ENCODE measurements around the gene EXOC6B. TPM values are rescaled to one million over a fixed set of nuclear protein-coding genes. Genes with fewer than 3 reads are reported as not detected.

The EXOC6B gene
- total and polyA plus RNA-seq, 10 of the 15 experiments (the other 5 are each of a cell fraction or from before 2014, with no cell fraction given), result 0.23 to 2.2 (median 1.2) TPM

DNA sequence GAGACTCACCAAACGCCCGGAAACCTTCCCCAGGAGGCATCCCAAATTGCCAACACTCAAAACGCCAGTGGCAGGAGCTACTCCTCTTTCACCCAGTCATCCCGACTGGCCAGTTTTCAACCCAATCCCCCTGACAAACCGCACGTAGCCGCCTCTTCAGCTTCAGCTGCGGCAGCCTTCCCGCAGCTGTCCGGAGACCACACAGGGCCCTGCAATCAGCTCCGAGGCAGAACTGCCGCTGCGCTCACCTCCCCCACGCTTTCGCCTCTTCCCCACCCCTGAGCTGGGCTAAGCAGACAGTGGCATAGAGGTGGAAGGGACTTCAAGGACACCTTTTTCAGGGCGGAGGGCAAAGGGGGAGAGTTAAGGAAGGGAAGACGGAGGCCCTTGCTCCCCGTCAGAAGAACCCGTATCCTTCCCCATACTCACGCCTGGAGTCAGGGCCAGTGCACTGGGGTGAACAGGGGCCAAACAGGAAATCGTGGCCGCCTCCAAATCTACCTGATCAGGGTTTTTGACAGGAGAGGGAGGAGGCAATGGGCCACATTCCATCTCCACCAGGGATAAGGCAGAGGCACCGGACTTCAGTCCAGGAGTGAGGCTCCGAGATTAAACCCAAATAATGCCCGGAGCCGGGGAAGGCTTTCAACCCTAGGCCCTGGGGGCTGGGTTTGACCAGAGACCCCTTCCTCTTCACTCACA lies 695.0 kb downstream of the EXOC6B start:
- no peak overlapping the region for H3K9ac ChIP-seq (ENCODE audit: control insufficient read depth, insufficient read depth, low read length)
- no peaks in the 10 kb centered on the region for H3K4me1 ChIP-seq (ENCODE audit: control insufficient read depth, insufficient read depth, low read length)
- 23% methylated on average over 26 of the region's 26 CpGs for WGBS (ENCODE audit: insufficient coverage, insufficient replicate concordance, low lambda C conversion rate, missing lambda C conversion rate)
- H3K36me3 ChIP-seq (ENCODE audit: control insufficient read depth in 2 of 2, insufficient read depth in 2 of 2, low read length in 1 of 2), result no peaks in the 10 kb centered on the region
- H4K20me1 ChIP-seq (ENCODE audit: control insufficient read depth, insufficient read depth), result no peaks in the 10 kb centered on the region
- no peak overlapping the region for H3K27ac ChIP-seq (ENCODE audit: control insufficient read depth, insufficient read depth)
- FAIRE-seq, result no peak
- no peak overlapping the region for H3K4me3 ChIP-seq
- H3K9me3 ChIP-seq (replicated peaks; ENCODE audit: control insufficient read depth, insufficient read depth, low read length), result no peaks in the 10 kb centered on the region
- in situ Hi-C loops (cut with MboI) (loop anchor here (25.0 kb wide), 1 partner anchor 844 kb away; no protein-coding TSS in a partner anchor), intact Hi-C loops (cut with micrococcal nuclease; ENCODE audit: unreplicated experiment) (no loop called here)
- ChIA-PET SMC1A (ENCODE audit: uncharacterized antibody, unreplicated experiment) (no interaction called here), RAD21 (ENCODE audit: unreplicated experiment) (no interaction called here), CTCF (no interaction called here), POLR2A (no interaction called here)
- H3K79me2 ChIP-seq (ENCODE audit: control insufficient read depth, insufficient read depth, low read length), result no peaks in the 10 kb centered on the region
- H3K27me3 ChIP-seq (replicated peaks in 1 of 2; ENCODE audit: control insufficient read depth in 2 of 2, insufficient read depth in 2 of 2, low read length in 1 of 2), result no peaks in the 10 kb centered on the region; a peak in 1 of 4 replicates
- H2AFZ ChIP-seq (ENCODE audit: control insufficient read depth, low read depth, low read length), result no peak overlapping the region
- no peak overlapping the region for H3K4me2 ChIP-seq (ENCODE audit: control insufficient read depth, insufficient read depth)
- ATAC-seq, result no peak
- no TSS peak for BruUV-seq (replicated peaks)
- no peak for TF ChIP-seq FOS (IDR thresholded peaks at IDR 0.05; ENCODE audit: borderline replicate concordance, extremely low read depth, insufficient read length)
- TF ChIP-seq MXI1 (IDR thresholded peaks at IDR 0.05; ENCODE audit: low read depth, low read length), result no peak
- TF ChIP-seq BHLHE40 (IDR thresholded peaks at IDR 0.05; ENCODE audit: borderline replicate concordance in 1 of 2, low read depth in 2 of 2, low read length in 1 of 2), result no peak
- no peak for TF ChIP-seq SIN3A (IDR thresholded peaks at IDR 0.05; ENCODE audit: low read depth, low read length)
- DNase-seq (ENCODE audit: low read depth, low spot score), result no peak

DNA sequence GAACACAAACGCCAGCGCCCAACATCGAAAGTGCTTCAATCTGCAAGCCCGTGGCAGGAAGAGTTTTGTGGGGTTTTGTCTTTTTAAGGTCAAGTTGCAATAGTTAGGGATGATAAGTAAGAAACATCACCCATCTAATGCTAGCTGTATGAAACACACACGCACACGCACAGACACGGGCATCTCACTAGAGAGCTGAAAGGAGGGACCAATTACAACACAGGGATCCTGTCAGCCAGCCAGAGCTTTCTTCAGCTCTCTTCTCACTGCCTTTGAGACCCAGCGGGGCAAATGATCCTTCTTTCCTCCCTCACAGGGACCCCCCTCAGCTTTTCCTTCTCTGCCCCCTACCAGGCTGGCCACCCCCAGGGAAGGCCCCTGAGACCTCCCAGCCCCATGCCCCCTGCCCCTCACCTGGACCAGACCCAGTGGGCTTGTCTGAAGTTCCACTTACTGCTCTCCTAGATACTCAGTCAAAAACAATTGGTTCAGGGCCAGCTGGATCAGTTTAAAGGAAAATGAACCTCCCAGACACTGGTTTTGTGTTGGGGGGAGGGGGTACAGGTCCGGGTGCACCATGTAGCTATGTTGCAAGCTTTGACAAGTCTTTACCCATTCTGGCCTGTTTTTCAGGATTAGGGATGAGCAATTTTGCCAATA lies 696.0 kb downstream of the EXOC6B start:
- H3K4me3 ChIP-seq, result no peak overlapping the region
- no peaks in the 10 kb centered on the region for H3K9me3 ChIP-seq (replicated peaks; ENCODE audit: control insufficient read depth, insufficient read depth, low read length)
- no peak overlapping the region for H3K27ac ChIP-seq (ENCODE audit: control insufficient read depth, insufficient read depth)
- RAD21 ChIA-PET (ENCODE audit: unreplicated experiment), result no interaction called here
- no peaks in the 10 kb centered on the region for H4K20me1 ChIP-seq (ENCODE audit: control insufficient read depth, insufficient read depth)
- FAIRE-seq (no peak), ATAC-seq (no peak), DNase-seq (ENCODE audit: low read depth, low spot score) (no peak)
- H3K9ac ChIP-seq (ENCODE audit: control insufficient read depth, insufficient read depth, low read length), result no peak overlapping the region
- CTCF ChIA-PET, result no interaction called here
- no peak overlapping the region for H3K4me2 ChIP-seq (ENCODE audit: control insufficient read depth, insufficient read depth)
- H3K27me3 ChIP-seq (replicated peaks in 1 of 2; ENCODE audit: control insufficient read depth in 2 of 2, insufficient read depth in 2 of 2, low read length in 1 of 2), result no peaks in the 10 kb centered on the region; a peak in 1 of 4 replicates
- H3K36me3 ChIP-seq (ENCODE audit: control insufficient read depth in 2 of 2, insufficient read depth in 2 of 2, low read length in 1 of 2), result no peaks in the 10 kb centered on the region
- BruUV-seq (replicated peaks), result no TSS peak
- no peaks in the 10 kb centered on the region for H3K79me2 ChIP-seq (ENCODE audit: control insufficient read depth, insufficient read depth, low read length)
- H3K4me1 ChIP-seq (ENCODE audit: control insufficient read depth, insufficient read depth, low read length), result no peaks in the 10 kb centered on the region
- intact Hi-C loops (cut with micrococcal nuclease; ENCODE audit: unreplicated experiment) (no loop called here), in situ Hi-C loops (cut with MboI) (loop anchor here (25.0 kb wide), 1 partner anchor 843 kb away; no protein-coding TSS in a partner anchor)
- no peak overlapping the region for H2AFZ ChIP-seq (ENCODE audit: control insufficient read depth, low read depth, low read length)
- 68% methylated on average over 8 of the region's 9 CpGs for WGBS (ENCODE audit: insufficient coverage, insufficient replicate concordance, low lambda C conversion rate, missing lambda C conversion rate)
- SMC1A ChIA-PET (ENCODE audit: uncharacterized antibody, unreplicated experiment), result no interaction called here
- POLR2A ChIA-PET, result no interaction called here
- no peak for TF ChIP-seq SMARCA5 (IDR thresholded peaks at IDR 0.05)
- TF ChIP-seq ZNF217 (IDR thresholded peaks at IDR 0.05), result no peak
- no peak for TF ChIP-seq ZBTB33 (IDR thresholded peaks at IDR 0.05)
- no peak for TF ChIP-seq RFX5 (IDR thresholded peaks at IDR 0.05; ENCODE audit: low read depth, low read length)
- no peak for TF ChIP-seq POLR2AphosphoS5 (IDR thresholded peaks at IDR 0.05; ENCODE audit: low read length)
- TF ChIP-seq JUND (IDR thresholded peaks at IDR 0.05; ENCODE audit: low read depth, low read length), result no peak
- TF ChIP-seq CTCF (IDR thresholded peaks at IDR 0.05 in 2 of 3, conservative IDR thresholded peaks at IDR 0.05 in 1 of 3; ENCODE audit: control insufficient read depth in 2 of 3, extremely low read depth in 1 of 3, insufficient read depth in 1 of 3, low read depth in 3 of 3, low read length in 3 of 3), result no peak
- no peak for TF ChIP-seq MYC (IDR thresholded peaks at IDR 0.05; ENCODE audit: insufficient read depth, insufficient read length, insufficient replicate concordance, low read length, severe bottlenecking)
- TF ChIP-seq SP1 (IDR thresholded peaks at IDR 0.05; ENCODE audit: low read depth, low read length), result no peak

Data from GM12878 (cell line).